Right ventricle myocardium inferior (tissue), 1 donor: ENCODE results near the gene RPS21. TPM values are rescaled to one million over a fixed set of nuclear protein-coding genes. Genes with fewer than 3 reads are reported as not detected.
"Not testable (repeated sequence)": the region's sequence is repeated elsewhere in the genome, so short reads cannot be mapped to it uniquely, and the experiment has no call there.

Experiments used
- ATAC-seq: fragments of 200-7000 bp; cut with Tn5 transposase; one replicate; pipeline ENCODE4 v1.9.1; 2020; ENCODE audit warnings: mild to moderate bottlenecking, moderate library complexity
- DNase-seq: peaks from one replicate; pipeline ENCODE4 v3.0.0; 2021; ENCODE audit errors: missing footprints
- intact Hi-C: fragments of 100-400 bp; cut with DNase I; formaldehyde crosslinking; loops from one replicate; pipeline ENCODE4 v1.11.0; 2022
- total RNA-seq: library from RNA; stranded (reverse); fragmentation: NEBNext Ultra II Directional; extraction: Animal tissue kit (Norgen Biotek cat#: 25700); gene quantifications from one replicate; pipeline ENCODE4 v1.2.1, GENCODE V29; 2021
- donor health status: DM: no; HTN: yes; CAD: no; lungs with severe emphysema.

RPS21 gene
- total RNA-seq, 1 donor from 2014 or later, result 782 TPM

DNA sequence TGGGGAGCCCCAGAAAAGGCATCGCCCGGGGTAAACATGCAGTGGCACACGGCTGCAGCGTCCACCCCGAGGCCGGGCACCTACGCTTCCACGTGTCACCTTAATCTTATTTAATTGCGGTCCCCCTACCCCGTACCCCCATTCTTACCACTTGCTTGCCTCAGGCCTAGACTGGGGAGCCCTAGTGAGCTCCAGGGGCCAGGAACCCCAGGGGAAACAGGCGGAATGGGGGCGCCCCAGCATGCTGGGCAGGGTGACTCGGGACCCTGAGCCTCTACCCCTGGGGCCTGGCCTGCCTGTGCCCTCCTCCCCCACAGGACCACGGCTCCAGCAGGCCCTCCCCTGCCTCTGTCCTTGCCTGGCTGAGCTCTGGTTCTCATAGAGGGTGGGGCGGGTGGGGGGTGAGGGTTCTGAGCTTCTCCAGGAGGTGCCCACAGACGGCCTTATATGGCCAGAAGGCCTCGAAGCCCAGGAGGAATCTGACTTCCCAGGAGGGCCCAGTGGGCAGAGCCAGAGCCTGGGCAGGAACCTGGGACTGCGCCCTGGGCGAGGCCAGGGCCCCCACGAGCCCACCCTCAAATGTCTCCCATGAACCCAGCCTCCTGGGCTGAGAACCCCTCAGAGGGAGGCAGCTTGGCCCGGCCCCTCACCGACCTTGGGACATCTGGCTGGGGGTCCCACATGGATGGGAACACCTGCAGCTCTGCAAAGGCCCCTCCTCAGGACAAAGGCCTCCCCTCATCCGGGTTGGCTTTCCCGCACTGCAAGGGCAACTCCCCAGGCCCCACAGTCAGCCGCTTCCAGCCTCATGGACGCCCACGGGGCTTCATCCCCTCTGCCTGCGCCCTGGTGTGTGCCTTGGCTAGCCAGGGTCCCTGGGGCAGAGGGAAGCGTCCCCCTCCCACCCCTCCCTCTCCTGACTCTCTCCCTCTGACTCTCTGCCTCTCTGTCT lies 14.6 kb upstream of the RPS21 start:
- intact Hi-C loops, result loop anchor here (10.0 kb wide), 1 partner anchor 228 kb away; the partner anchor contains the start of genes PSMA7 and SS18L1
- DNase-seq (no peak), ATAC-seq (no peak)

GRCh38 chr20:62373631-62374179 lies 13.2 kb upstream of the RPS21 start:
- ATAC-seq, DNase-seq: not testable (repeated sequence)
- intact Hi-C loops, result loop anchor here (10.0 kb wide), 1 partner anchor 229 kb away; the partner anchor contains the start of genes PSMA7 and SS18L1

- ATAC-seq (no peak), DNase-seq (no peak)
- intact Hi-C loops, result loop anchor here (10.0 kb wide), 1 partner anchor 230 kb away; the partner anchor contains the start of genes PSMA7 and SS18L1
Observed at GRCh38 chr20:62374331-62375152, 12.4 kb upstream of the RPS21 start.

DNA sequence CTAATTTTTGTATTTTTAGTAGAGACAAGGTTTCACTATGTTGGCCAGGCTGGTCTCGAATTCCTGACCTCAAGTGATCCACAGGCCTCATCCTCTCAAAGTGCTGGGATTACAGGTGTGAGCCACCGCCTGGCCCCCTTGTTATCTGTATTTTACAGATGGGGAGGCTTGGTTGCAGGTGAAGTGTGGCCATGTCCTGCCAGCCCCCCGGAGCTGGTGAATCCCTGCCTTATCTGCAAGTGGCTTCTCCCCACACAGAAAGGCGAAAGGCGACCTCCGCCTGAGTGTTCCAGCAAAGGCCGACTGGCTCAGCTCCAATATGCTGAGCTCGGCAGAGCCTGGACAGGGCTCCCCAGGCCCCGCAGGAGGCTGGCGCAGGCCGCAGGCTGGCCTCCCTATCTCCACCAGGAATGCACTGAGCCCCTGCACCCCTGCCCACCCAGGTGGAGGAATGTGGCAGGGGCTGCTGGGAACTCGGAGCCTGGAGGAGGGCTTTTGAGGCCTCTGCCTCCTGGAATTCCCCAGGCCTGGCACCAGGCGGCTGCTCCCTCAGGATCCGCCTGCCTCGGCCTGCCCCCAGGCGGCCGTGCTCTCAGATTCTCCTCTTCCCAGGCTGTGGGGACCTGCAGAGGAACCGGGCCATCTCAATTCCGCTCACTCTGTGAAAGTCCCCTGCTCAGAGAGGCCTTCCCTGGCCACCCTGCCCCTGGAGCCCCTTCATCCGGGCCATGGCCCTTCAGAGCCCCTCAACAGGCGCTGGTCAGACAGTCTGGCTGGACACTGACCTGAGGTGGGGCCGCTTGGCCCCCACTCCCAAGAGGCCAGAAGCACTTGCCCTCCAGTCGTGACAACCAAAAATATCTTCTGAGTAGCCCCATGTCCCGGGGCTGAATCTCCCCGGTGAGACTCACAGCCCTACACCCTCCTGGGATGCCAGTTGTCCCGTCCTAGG lies 10.5 kb upstream of the RPS21 start:
- DNase-seq (no peak), ATAC-seq (peak; percentile 80)
- intact Hi-C loops, result loop anchor here (2.0 to 10.0 kb wide), 2 partner anchors 24 to 232 kb away; partner anchors contain the start of genes PSMA7 and SS18L1

- DNase-seq (no peak), ATAC-seq (no peak)
- intact Hi-C loops, result loop anchor here (2.0 to 10.0 kb wide), 2 partner anchors 24 to 232 kb away; partner anchors contain the start of genes PSMA7 and SS18L1
Observed at GRCh38 chr20:62377064-62377461, 9.8 kb upstream of the RPS21 start.

- intact Hi-C loops, result loop anchor here (2.0 to 10.0 kb wide), 2 partner anchors 25 to 233 kb away; partner anchors contain the start of genes PSMA7 and SS18L1
- ATAC-seq, result peak; percentile 58
Observed at GRCh38 chr20:62377615-62378178, 9.2 kb upstream of the RPS21 start.

DNA sequence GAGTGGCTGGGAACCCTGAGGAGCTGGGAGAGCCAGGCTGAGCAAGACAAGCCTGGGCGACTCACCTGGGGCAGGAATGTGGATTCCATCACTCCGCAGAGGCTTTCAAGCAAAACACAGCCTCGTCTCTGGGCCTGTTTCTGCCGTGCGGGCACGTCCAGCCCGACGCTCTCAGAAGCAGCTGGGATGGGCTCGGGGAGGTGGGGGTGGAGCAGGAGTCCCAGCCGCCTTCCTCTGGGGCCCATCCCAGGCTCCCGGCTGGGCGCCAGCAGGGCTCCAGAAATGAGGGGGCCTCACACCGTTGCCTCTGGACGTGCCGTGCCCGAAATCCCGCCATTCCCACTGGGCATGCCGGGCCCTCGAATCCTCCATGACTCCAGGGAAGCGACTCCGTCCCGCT lies 8.7 kb upstream of the RPS21 start:
- intact Hi-C loops, result loop anchor here (10.0 kb wide), 1 partner anchor 233 kb away; the partner anchor contains the start of genes PSMA7 and SS18L1
- no peak for ATAC-seq
- DNase-seq, result no peak

More at GRCh38 chr20:62377615-62378178, 9.2 kb upstream of the RPS21 start:
- DNase-seq, result no peak

GRCh38 chr20:62381202-62381797 lies 5.6 kb upstream of the RPS21 start:
- DNase-seq (no peak), ATAC-seq (no peak)
- intact Hi-C loops, result loop anchor here (10.0 kb wide), 3 partner anchors 196 to 414 kb away; partner anchors contain the start of genes MRGBP and MTG2

GRCh38 chr20:62381842-62382241 lies 5.1 kb upstream of the RPS21 start:
- intact Hi-C loops, result loop anchor here (1.0 to 10.0 kb wide), 4 partner anchors 80 to 413 kb away; partner anchors contain the start of genes ADRM1, MRGBP and MTG2
- DNase-seq, result no peak
- no peak for ATAC-seq

GRCh38 chr20:62382306-62383198 lies 4.4 kb upstream of the RPS21 start:
- no peak for DNase-seq

GRCh38 chr20:62387219-62387913 lies 463 bp downstream of the RPS21 start:
- intact Hi-C loops, result loop anchor here (10.0 kb wide), 3 partner anchors 203 to 407 kb away; partner anchors contain the start of genes MRGBP and MTG2
- ATAC-seq, result peak; percentile 1
- no peak for DNase-seq

More at GRCh38 chr20:62382306-62383198, 4.4 kb upstream of the RPS21 start:
- ATAC-seq, result peak; percentile 76
- intact Hi-C loops, result loop anchor here (1.0 to 10.0 kb wide), 4 partner anchors 80 to 412 kb away; partner anchors contain the start of genes ADRM1, MRGBP and MTG2

DNA sequence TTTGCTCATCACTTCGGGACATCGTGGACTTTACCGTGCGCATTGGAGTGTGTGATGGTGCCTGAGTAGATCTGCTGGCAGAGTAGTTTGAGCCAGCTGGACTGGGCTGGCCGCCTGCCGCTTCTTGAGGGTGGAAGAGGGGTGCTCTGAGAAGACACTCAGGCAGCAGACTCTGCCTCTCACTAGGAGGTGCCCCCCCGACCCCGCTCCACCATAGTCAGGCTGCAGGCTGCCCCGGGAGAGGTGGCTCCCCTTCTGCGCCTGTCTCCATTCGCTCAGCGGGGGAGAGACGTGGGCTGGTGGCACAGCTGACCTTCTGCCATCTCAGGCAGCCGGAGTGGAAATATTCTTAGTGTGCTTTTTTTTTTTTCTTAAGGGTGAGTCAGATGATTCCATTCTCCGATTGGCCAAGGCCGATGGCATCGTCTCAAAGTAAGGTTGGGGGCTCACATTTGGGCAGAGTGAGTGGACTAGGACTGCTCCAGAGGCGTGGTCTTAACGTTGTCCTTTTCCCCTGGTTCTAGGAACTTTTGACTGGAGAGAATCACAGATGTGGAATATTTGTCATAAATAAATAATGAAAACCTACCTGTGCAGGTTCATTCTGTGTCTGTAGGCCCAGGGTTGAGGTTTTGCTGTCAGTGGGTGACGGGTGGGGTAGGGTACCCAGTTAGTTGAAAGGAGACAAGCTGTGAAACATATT lies 1.2 kb downstream of the RPS21 start:
- DNase-seq (no peak), ATAC-seq (no peak)
- intact Hi-C loops, result loop anchor here (10.0 kb wide), 3 partner anchors 203 to 407 kb away; partner anchors contain the start of genes MRGBP and MTG2

- intact Hi-C loops, result loop anchor here (10.0 kb wide), 3 partner anchors 204 to 406 kb away; partner anchors contain the start of genes MRGBP and MTG2
- no peak for DNase-seq
- no peak for ATAC-seq
Observed at GRCh38 chr20:62388839-62389600, 2.1 kb downstream of the RPS21 start.
